HFF-Myc (cell line): ENCODE data around the gene IKZF4.
"Not testable (repeated sequence)": the region's sequence is repeated elsewhere in the genome, so short reads cannot be mapped to it uniquely, and the experiment has no call there.

Source experiments
- DNase-seq: peaks from one replicate; pipeline ENCODE4 v3.0.0-alpha.2; 2011; ENCODE audit warnings: low read depth; ENCODE audit errors: extremely low read depth
- H3K4me3 ChIP-seq: replicated peaks from 2 replicates; pipeline ENCODE4 v1.5.1; 2011; ENCODE audit warnings: low read depth, mild to moderate bottlenecking, control low read depth, low read length
- TF ChIP-seq, protein P1 (sequence below): IDR thresholded peaks from 2 replicates; pipeline ENCODE4 v1.5.1; 2012; ENCODE audit warnings: mild to moderate bottlenecking, low read depth, low read length, control low read depth; ENCODE audit errors: missing control alignments

The IKZF4 gene

GRCh38 chr12:55978393-55978792, 42.5 kb upstream of the IKZF4 start:
- DNase-seq, result no peak
- H3K4me3 ChIP-seq, result no peak overlapping the region
- TF ChIP-seq, protein P1, sequence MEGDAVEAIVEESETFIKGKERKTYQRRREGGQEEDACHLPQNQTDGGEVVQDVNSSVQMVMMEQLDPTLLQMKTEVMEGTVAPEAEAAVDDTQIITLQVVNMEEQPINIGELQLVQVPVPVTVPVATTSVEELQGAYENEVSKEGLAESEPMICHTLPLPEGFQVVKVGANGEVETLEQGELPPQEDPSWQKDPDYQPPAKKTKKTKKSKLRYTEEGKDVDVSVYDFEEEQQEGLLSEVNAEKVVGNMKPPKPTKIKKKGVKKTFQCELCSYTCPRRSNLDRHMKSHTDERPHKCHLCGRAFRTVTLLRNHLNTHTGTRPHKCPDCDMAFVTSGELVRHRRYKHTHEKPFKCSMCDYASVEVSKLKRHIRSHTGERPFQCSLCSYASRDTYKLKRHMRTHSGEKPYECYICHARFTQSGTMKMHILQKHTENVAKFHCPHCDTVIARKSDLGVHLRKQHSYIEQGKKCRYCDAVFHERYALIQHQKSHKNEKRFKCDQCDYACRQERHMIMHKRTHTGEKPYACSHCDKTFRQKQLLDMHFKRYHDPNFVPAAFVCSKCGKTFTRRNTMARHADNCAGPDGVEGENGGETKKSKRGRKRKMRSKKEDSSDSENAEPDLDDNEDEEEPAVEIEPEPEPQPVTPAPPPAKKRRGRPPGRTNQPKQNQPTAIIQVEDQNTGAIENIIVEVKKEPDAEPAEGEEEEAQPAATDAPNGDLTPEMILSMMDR, result no peak

GRCh38 chr12:55979069-55979468, 41.8 kb upstream of the IKZF4 start:
- DNase-seq, result no peak
- TF ChIP-seq, protein P1, result no peak

DNA sequence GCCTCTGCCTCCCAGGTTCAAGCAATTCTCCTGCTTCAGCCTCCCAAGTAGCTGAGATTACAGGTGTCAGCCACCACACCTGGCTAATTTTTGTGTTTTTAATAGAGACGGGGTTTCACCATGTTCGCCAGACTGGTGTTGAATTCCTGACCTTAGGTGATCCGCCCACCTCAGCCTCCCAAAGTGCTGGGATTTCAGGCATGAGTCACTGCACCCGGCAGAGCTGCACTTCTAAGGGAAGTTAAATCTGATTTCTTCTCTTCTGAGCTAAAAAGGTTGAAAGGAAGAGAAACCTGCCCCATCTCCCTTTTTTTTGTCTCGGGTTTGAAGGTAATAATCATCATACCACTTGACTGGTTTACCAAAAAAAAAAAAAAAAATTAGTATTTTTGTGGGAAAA, 39.0 kb upstream of the IKZF4 start:
- not testable (repeated sequence) for H3K4me3 ChIP-seq, DNase-seq

More at GRCh38 chr12:55979069-55979468, 41.8 kb upstream of the IKZF4 start:
- no peak overlapping the region for H3K4me3 ChIP-seq

- no peak for DNase-seq
- no peak overlapping the region for H3K4me3 ChIP-seq
- TF ChIP-seq, protein P1, result no peak
Measured at GRCh38 chr12:55982319-55982936, 38.4 kb upstream of the IKZF4 start.

DNA sequence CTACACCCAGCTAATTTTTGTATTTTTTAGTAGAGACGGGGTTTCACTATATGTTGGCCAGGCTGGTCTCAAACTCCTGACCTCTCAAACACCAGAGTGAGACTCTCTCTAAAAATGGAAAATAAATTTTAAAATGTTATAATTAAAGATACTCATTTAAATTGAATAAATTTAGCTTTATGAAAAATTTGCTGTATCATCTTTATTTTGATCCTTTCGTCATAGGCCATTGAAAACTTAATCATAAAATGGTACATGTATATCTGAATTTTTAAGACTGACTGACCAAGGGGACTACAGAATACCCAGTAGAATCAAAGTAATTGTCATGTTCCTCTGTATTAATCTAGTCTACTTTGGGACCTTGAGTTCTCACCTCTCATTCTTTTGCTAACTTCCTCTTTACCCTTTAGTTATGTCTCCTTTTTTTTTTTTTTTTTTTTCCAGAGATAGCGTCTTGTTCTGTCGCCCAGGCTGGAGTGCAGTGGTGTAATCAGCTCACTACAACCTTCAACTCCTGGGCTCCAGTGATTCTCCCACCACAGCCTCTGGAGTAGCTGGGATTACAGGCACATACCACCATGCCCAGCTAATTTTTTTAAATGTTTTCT, 37.5 kb upstream of the IKZF4 start:
- no peak overlapping the region for H3K4me3 ChIP-seq
- TF ChIP-seq, protein P1, result no peak
- DNase-seq, result no peak

DNA sequence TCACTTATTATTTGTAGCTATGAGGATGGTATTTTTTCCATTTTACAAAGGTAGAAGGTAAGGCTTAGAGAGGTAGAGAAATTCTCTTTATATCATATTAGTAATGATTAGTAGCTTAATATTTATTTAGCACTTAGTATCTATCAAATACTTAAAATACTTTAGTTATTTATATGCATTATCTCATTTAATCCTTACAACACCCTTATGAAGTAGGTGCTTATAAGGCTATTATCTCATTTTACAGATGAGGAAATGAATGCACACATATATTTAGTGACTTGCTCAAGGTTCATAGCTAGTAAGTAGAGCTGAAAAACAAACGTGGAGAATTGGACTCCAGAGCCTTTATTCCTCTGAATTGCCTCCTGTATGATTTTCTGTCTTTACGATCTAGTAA, 36.0 kb upstream of the IKZF4 start:
- no peak for DNase-seq
- TF ChIP-seq, protein P1, result no peak
- no peak overlapping the region for H3K4me3 ChIP-seq

DNA sequence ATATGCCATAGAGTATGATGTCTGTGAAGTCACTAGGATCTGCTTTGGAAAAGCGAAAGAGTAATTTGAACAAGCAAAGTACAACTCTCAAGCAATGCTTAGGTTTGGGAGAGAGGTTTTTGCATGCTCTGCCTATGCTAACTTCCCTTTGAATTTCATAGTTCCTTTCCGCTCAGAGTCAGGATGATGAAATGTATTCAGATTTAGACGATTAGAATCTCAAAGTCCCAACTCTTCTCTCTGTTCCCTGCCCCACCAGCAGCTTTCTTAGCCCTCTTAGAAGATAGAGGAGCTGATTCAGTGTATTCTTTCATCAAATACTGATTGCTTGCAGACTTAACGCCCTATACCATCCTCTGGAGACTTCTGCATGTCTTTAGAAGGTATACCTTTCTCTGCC, 35.5 kb upstream of the IKZF4 start:
- DNase-seq, result no peak
- no peak overlapping the region for H3K4me3 ChIP-seq
- TF ChIP-seq, protein P1, result no peak

- not testable (repeated sequence) for DNase-seq
Measured at GRCh38 chr12:55985976-55986375, 34.9 kb upstream of the IKZF4 start.

More at GRCh38 chr12:55985976-55986375, 34.9 kb upstream of the IKZF4 start:
- H3K4me3 ChIP-seq, result not testable (repeated sequence)
